GM12878 (cell line): ENCODE measurements around the gene TSPEAR. TPM values are rescaled to one million over a fixed set of nuclear protein-coding genes. Genes with fewer than 3 reads are reported as not detected.

Source experiments
- ATAC-seq: fragments of 200-7000 bp; cut with Tn5 transposase; 3 replicates; pipeline ENCODE4 v1.9.1; 2020; ENCODE audit warnings: mild to moderate bottlenecking, moderate library complexity
- BruUV-seq: library from RNA; stranded (reverse); fragments of 400-500 nt; replicated peaks from 2 replicates; lab custom pipeline; 2021; lab: Mats Ljungman, UMichigan
- CTCF ChIA-PET: fragments of 300-600 bp; sonication (Branson Sonifier 250); formaldehyde crosslinking; extraction: SDS; loops from one replicate; lab custom pipeline; 2021; ENCODE audit warnings: inconsistent platforms; lab: Yijun Ruan, JAX
- POLR2A ChIA-PET: fragments of 350-600 bp; formaldehyde crosslinking; extraction: SDS; loops from one replicate; lab custom pipeline; 2021; ENCODE audit warnings: inconsistent platforms; lab: Charles Lee
- RAD21 ChIA-PET: fragments of 300-600 bp; sonication (Branson Sonifier 250); formaldehyde crosslinking; loops from one replicate; lab custom pipeline; 2023; ENCODE audit warnings: antibody characterized with exemption; ENCODE audit not compliant: unreplicated experiment; lab: Charles Lee
- SMC1A ChIA-PET: fragments of 300-600 bp; sonication (Branson Sonifier 250); formaldehyde crosslinking; loops from one replicate; lab custom pipeline; 2023; ENCODE audit not compliant: unreplicated experiment, uncharacterized antibody; lab: Charles Lee
- DNase-seq: peaks from one replicate; pipeline ENCODE4 v3.0.0-alpha.2; 2011; ENCODE audit warnings: low read depth, low spot score
- FAIRE-seq: peaks from 3 replicates; lab custom pipeline; 2011; peaks lifted over from hg19 to GRCh38; lab: Jason Lieb, UNC
- H2AFZ ChIP-seq: 2 replicates; pipeline ENCODE4 v1.6.0; 2011; ENCODE audit warnings: low read depth, low read length, control low read depth; ENCODE audit not compliant: control insufficient read depth
- H3K27ac ChIP-seq: 2 replicates; pipeline ENCODE4 v1.5.1; 2011; ENCODE audit warnings: control low read depth; ENCODE audit not compliant: control insufficient read depth, insufficient read depth
- H3K27me3 ChIP-seq, 2 experiments: replicated peaks in 1 of 2; 2 replicates each; pipeline versions ENCODE4 v1.6.0 to v1.6.1; 2011; ENCODE audit warnings: low read length in 1 of 2; ENCODE audit not compliant: control insufficient read depth in 2 of 2, insufficient read depth in 2 of 2
- H3K36me3 ChIP-seq, 2 experiments: 2 replicates each; pipeline ENCODE4 v1.5.1; 2011; ENCODE audit warnings: low read length in 1 of 2; ENCODE audit not compliant: control insufficient read depth in 2 of 2, insufficient read depth in 2 of 2
- H3K4me1 ChIP-seq: 2 replicates; pipeline ENCODE4 v1.6.1; 2011; ENCODE audit warnings: mild to moderate bottlenecking, low read length, moderate library complexity, mixed read lengths; ENCODE audit not compliant: control insufficient read depth, insufficient read depth
- H3K4me2 ChIP-seq: 2 replicates; pipeline ENCODE4 v1.6.0; 2011; ENCODE audit warnings: control low read depth; ENCODE audit not compliant: control insufficient read depth, insufficient read depth
- H3K4me3 ChIP-seq: fragments of 200-600 bp; sonication (generic); 2 replicates; pipeline ENCODE4 v1.5.1; 2016
- H3K79me2 ChIP-seq: 2 replicates; pipeline ENCODE4 v1.6.0; 2011; ENCODE audit warnings: low read length; ENCODE audit not compliant: control insufficient read depth, insufficient read depth
- H3K9ac ChIP-seq: 2 replicates; pipeline ENCODE4 v1.8.0; 2011; ENCODE audit warnings: low read length, control low read depth, mixed read lengths; ENCODE audit not compliant: control insufficient read depth, insufficient read depth
- H3K9me3 ChIP-seq: replicated peaks from 3 replicates; pipeline ENCODE4 v1.5.1; 2011; ENCODE audit warnings: mild to moderate bottlenecking, low read length; ENCODE audit not compliant: control insufficient read depth, insufficient read depth
- H4K20me1 ChIP-seq: 2 replicates; pipeline ENCODE4 v1.6.0; 2011; ENCODE audit not compliant: control insufficient read depth, insufficient read depth
- IKZF2 ChIP-seq, 2 experiments: fragments of 450-650 bp; IDR thresholded peaks; 2 replicates each; pipeline ENCODE4 v1.6.1; 2017; ENCODE audit warnings: mild to moderate bottlenecking in 2 of 2, moderate library complexity in 2 of 2
- NFYB ChIP-seq: IDR thresholded peaks from 2 replicates; pipeline ENCODE4 v1.6.1; 2011; ENCODE audit warnings: low read depth, mild to moderate bottlenecking, low read length, improper control_type of control experiment, moderate library complexity; ENCODE audit not compliant: insufficient read depth
- NR2C2 ChIP-seq: IDR thresholded peaks from 2 replicates; pipeline ENCODE4 v1.6.1; 2011; ENCODE audit warnings: borderline replicate concordance, low read depth; ENCODE audit not compliant: control insufficient read depth, insufficient read length
- SMAD5 ChIP-seq: IDR thresholded peaks from 2 replicates; pipeline ENCODE4 v1.6.1; 2016; ENCODE audit warnings: antibody characterized with exemption, low read depth
- SUZ12 ChIP-seq: fragments of 200-600 bp; sonication (generic); IDR thresholded peaks from one replicate; pipeline ENCODE4 v1.6.1; 2018; ENCODE audit warnings: antibody characterized with exemption, mild to moderate bottlenecking; ENCODE audit not compliant: unreplicated experiment
- TCF3 ChIP-seq: IDR thresholded peaks from 2 replicates; pipeline ENCODE4 v1.6.1; 2012; ENCODE audit warnings: low read depth, mild to moderate bottlenecking, low read length, borderline replicate concordance; ENCODE audit not compliant: insufficient read depth
- WRNIP1 ChIP-seq: IDR thresholded peaks from 2 replicates; pipeline ENCODE4 v1.6.1; 2011; ENCODE audit warnings: low read depth, low read length, improper control_type of control experiment, borderline replicate concordance
- ZBED1 ChIP-seq: IDR thresholded peaks from 2 replicates; pipeline ENCODE4 v1.6.1; 2016; ENCODE audit warnings: borderline replicate concordance
- ZNF274 ChIP-seq: IDR thresholded peaks from one replicate; pipeline ENCODE4 v1.8.0; 2011; ENCODE audit not compliant: insufficient read length, insufficient read depth
- ZNF622 ChIP-seq: fragments of 450-650 bp; IDR thresholded peaks from 2 replicates; pipeline ENCODE4 v1.6.1; 2017; ENCODE audit warnings: mild to moderate bottlenecking, inconsistent platforms
- WGBS: methylation state at CpG from one replicate; pipeline ENCODE4 v1.1.6; 2016; ENCODE audit warnings: low lambda C conversion rate; ENCODE audit not compliant: insufficient replicate concordance, insufficient coverage; ENCODE audit errors: missing lambda C conversion rate; 5-methylcytosine and 5-hydroxymethylcytosine counted together
- in situ Hi-C: fragments of 300-500 bp; cut with MboI; formaldehyde crosslinking; loops from 9 replicates; pipeline ENCODE4 v1.14.3; 2018; ENCODE audit warnings: mixed read lengths
- intact Hi-C: fragments of 100-400 bp; cut with micrococcal nuclease; formaldehyde crosslinking; loops from one replicate; pipeline ENCODE4 v1.14.2; 2022; ENCODE audit not compliant: unreplicated experiment
- polyA plus RNA-seq, 11 experiments: library from polyadenylated mRNA; depleted of rRNA in 4 of 11; unstranded in 6 of 11; stranded (reverse) in 5 of 11; fragments of >200 nt; fragmentation: Nextera tagmentation in 4 of 11; fragmentation: Illumina TruSeq in 1 of 11; extraction: Ambion mirVana in 4 of 11; extraction: Trizol in 1 of 11; gene quantifications; 1 replicate in 1 of 11; 2 replicates in 10 of 11; pipeline versions ENCODE4 v1.2.1 to v1.2.3, GENCODE V29; 2011 to 2016; ENCODE audit warnings: inconsistent platforms in 2 of 11, missing spikeins in 2 of 11, low read depth in 1 of 11
- total RNA-seq, 4 experiments: library from RNA; depleted of rRNA in 3 of 4; stranded (reverse); fragments of >200 nt in 3 of 4; fragmentation: Illumina TruSeq in 1 of 4; extraction: Trizol in 1 of 4; gene quantifications; 2 replicates each; pipeline versions ENCODE4 v1.2.1 to v1.2.3, GENCODE V29; 2013 to 2021
- TF ChIP-seq, protein P1 (sequence below): fragments of 450-650 bp; formaldehyde crosslinking; IDR thresholded peaks from 2 replicates; pipeline ENCODE4 v1.5.0; 2022; ENCODE audit warnings: mild to moderate bottlenecking, missing genetic modification characterization
- TF ChIP-seq, protein P2 (sequence below): fragments of 450-650 bp; formaldehyde crosslinking; IDR thresholded peaks from 2 replicates; pipeline ENCODE4 v1.4.0; 2020; ENCODE audit warnings: mild to moderate bottlenecking, moderate library complexity
- TF ChIP-seq, protein P3 (sequence below): fragments of 450-650 bp; conservative IDR thresholded peaks from 2 replicates; pipeline ENCODE4 v1.6.1; 2017; ENCODE audit warnings: mild to moderate bottlenecking, moderate library complexity

The TSPEAR gene
- total and polyA plus RNA-seq, 10 of the 15 experiments (the other 5 are each of a cell fraction or from before 2014, with no cell fraction given), result not detected

DNA sequence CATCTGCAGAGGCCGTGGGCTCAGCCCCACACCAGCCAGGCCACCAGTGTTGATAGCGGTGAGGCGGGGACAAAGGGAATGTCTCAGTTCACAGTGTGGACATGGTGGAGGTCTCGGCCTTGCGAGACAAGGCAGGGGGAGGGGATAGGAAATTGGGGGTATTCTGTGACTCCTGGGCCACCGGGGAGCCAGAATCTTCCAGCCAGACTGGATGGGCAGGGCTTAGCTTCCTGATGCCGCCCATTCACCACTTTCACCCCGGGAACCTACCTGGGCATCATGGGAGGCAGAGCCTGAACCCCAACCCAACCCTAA, 251.0 kb downstream of the TSPEAR start (continued):
- no peak for TF ChIP-seq ZNF622

DNA sequence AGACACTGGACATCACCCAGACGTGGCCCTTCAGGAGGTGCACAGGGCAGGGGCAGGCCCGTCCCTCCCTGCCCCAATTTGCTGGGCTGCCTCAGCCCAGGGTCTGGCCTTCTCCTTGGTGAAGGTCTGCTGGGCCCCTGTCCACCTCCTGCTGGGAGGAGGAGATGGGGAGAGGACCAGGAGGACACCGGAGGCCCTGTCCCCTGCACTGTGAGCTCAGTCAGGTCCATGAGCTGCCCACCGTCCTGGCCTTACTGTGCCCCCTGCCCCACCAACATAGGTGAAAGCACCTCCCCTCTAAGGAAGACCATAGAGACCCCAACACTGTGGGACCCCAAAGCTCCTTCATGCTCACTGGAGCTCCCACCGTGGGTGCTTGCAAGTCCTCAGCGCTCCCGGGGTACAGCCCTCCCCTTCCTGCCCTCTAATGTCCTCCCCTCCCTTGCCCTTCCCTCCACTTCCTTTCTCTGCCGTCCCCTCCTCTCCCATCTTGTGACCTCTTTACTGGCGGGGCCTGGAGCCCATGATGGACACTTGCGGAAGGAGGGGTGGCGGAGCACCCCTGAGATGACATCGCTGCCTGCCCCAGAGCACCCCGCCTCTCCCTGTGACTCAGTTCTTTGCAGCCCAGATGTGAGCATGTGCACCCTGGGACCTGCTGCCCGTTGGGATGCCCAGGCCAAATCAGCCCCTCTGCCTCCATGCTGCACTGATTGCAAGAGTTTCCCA, 251.5 kb downstream of the TSPEAR start:
- no TSS peak for BruUV-seq
- no peak for ATAC-seq
- no peak overlapping the region for H3K27ac ChIP-seq
- in situ Hi-C loops (no loop called here), intact Hi-C loops (no loop called here)
- H3K79me2 ChIP-seq, result no peaks in the 10 kb centered on the region
- no peak overlapping the region for H3K4me2 ChIP-seq
- H4K20me1 ChIP-seq, result no peaks in the 10 kb centered on the region
- FAIRE-seq, result no peak
- ChIA-PET POLR2A (no interaction called here), RAD21 (no interaction called here), SMC1A (no interaction called here), CTCF (no interaction called here)
- no peak overlapping the region for H3K4me3 ChIP-seq
- no peaks in the 10 kb centered on the region for H3K4me1 ChIP-seq
- H3K36me3 ChIP-seq, result no peaks in the 10 kb centered on the region
- no peaks in the 10 kb centered on the region for H3K27me3 ChIP-seq
- WGBS, result 50% methylated on average over 14 of the region's 14 CpGs
- H2AFZ ChIP-seq, result no peak overlapping the region
- no peak overlapping the region for H3K9ac ChIP-seq
- no peak for DNase-seq
- no peaks in the 10 kb centered on the region; the same call in 2 of the 3 replicates for H3K9me3 ChIP-seq
- no peak for TF ChIP-seq ZBED1
- TF ChIP-seq, protein P1, sequence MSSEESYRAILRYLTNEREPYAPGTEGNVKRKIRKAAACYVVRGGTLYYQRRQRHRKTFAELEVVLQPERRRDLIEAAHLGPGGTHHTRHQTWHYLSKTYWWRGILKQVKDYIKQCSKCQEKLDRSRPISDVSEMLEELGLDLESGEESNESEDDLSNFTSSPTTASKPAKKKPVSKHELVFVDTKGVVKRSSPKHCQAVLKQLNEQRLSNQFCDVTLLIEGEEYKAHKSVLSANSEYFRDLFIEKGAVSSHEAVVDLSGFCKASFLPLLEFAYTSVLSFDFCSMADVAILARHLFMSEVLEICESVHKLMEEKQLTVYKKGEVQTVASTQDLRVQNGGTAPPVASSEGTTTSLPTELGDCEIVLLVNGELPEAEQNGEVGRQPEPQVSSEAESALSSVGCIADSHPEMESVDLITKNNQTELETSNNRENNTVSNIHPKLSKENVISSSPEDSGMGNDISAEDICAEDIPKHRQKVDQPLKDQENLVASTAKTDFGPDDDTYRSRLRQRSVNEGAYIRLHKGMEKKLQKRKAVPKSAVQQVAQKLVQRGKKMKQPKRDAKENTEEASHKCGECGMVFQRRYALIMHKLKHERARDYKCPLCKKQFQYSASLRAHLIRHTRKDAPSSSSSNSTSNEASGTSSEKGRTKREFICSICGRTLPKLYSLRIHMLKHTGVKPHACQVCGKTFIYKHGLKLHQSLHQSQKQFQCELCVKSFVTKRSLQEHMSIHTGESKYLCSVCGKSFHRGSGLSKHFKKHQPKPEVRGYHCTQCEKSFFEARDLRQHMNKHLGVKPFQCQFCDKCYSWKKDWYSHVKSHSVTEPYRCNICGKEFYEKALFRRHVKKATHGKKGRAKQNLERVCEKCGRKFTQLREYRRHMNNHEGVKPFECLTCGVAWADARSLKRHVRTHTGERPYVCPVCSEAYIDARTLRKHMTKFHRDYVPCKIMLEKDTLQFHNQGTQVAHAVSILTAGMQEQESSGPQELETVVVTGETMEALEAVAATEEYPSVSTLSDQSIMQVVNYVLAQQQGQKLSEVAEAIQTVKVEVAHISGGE, result no peak
- no peak for TF ChIP-seq NFYB
- TF ChIP-seq NR2C2, result no peak
- no peak for TF ChIP-seq TCF3
- no peak for TF ChIP-seq SMAD5
- TF ChIP-seq ZNF274, result no peak
- TF ChIP-seq ZNF622, result no peak
- TF ChIP-seq WRNIP1, result no peak
- TF ChIP-seq, protein P2, sequence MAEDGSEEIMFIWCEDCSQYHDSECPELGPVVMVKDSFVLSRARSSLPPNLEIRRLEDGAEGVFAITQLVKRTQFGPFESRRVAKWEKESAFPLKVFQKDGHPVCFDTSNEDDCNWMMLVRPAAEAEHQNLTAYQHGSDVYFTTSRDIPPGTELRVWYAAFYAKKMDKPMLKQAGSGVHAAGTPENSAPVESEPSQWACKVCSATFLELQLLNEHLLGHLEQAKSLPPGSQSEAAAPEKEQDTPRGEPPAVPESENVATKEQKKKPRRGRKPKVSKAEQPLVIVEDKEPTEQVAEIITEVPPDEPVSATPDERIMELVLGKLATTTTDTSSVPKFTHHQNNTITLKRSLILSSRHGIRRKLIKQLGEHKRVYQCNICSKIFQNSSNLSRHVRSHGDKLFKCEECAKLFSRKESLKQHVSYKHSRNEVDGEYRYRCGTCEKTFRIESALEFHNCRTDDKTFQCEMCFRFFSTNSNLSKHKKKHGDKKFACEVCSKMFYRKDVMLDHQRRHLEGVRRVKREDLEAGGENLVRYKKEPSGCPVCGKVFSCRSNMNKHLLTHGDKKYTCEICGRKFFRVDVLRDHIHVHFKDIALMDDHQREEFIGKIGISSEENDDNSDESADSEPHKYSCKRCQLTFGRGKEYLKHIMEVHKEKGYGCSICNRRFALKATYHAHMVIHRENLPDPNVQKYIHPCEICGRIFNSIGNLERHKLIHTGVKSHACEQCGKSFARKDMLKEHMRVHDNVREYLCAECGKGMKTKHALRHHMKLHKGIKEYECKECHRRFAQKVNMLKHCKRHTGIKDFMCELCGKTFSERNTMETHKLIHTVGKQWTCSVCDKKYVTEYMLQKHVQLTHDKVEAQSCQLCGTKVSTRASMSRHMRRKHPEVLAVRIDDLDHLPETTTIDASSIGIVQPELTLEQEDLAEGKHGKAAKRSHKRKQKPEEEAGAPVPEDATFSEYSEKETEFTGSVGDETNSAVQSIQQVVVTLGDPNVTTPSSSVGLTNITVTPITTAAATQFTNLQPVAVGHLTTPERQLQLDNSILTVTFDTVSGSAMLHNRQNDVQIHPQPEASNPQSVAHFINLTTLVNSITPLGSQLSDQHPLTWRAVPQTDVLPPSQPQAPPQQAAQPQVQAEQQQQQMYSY (CRISPR knock-in tag), result no peak
- TF ChIP-seq SUZ12, result no peak
- no peak for TF ChIP-seq IKZF2 (IDR thresholded peaks at IDR 0.05)
- TF ChIP-seq, protein P3, sequence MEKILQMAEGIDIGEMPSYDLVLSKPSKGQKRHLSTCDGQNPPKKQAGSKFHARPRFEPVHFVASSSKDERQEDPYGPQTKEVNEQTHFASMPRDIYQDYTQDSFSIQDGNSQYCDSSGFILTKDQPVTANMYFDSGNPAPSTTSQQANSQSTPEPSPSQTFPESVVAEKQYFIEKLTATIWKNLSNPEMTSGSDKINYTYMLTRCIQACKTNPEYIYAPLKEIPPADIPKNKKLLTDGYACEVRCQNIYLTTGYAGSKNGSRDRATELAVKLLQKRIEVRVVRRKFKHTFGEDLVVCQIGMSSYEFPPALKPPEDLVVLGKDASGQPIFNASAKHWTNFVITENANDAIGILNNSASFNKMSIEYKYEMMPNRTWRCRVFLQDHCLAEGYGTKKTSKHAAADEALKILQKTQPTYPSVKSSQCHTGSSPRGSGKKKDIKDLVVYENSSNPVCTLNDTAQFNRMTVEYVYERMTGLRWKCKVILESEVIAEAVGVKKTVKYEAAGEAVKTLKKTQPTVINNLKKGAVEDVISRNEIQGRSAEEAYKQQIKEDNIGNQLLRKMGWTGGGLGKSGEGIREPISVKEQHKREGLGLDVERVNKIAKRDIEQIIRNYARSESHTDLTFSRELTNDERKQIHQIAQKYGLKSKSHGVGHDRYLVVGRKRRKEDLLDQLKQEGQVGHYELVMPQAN, result no peak
